ENCODE measurements around the gene MYO7A. TPM values are rescaled to one million over a fixed set of nuclear protein-coding genes. Genes with fewer than 3 reads are reported as not detected.

The MYO7A gene
- total RNA-seq, 3 donors from 2014 or later (not counting 1 experiment from before 2014, with no cell fraction given), result 0.20 to 1.1 (median 0.68) TPM

DNA sequence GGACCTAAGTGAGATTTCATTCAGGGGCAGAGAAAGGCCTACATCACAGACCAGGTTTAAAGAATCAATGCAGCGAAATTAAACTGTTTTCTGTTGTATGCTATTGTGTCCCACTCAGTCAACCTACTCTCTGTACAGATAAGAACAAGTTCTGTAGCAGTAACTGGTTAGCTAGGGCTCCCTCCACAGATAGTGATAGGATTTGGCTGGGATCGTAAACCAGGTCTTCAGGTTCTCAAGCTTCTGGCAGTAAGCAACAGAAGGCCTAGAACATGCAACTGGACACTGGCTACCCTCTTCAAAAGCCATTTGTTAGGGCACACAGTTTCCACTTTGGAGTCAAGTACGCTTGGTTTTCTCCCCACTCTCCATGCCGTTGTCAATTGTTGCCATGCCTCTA is 104.2 kb downstream of the MYO7A start:
- H3K36me3 Mint-ChIP-seq, result no peaks in the 10 kb centered on the region
- peaks cover 2% of the 10 kb centered on the region for H3K27me3 ChIP-seq (ENCODE audit: control insufficient read depth, insufficient read depth, low read length)
- WGBS (ENCODE audit: insufficient coverage), result 96% methylated on average over 4 of the region's 4 CpGs
- DNase-seq, result no peak
- TF ChIP-seq, protein P1, sequence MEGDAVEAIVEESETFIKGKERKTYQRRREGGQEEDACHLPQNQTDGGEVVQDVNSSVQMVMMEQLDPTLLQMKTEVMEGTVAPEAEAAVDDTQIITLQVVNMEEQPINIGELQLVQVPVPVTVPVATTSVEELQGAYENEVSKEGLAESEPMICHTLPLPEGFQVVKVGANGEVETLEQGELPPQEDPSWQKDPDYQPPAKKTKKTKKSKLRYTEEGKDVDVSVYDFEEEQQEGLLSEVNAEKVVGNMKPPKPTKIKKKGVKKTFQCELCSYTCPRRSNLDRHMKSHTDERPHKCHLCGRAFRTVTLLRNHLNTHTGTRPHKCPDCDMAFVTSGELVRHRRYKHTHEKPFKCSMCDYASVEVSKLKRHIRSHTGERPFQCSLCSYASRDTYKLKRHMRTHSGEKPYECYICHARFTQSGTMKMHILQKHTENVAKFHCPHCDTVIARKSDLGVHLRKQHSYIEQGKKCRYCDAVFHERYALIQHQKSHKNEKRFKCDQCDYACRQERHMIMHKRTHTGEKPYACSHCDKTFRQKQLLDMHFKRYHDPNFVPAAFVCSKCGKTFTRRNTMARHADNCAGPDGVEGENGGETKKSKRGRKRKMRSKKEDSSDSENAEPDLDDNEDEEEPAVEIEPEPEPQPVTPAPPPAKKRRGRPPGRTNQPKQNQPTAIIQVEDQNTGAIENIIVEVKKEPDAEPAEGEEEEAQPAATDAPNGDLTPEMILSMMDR (IDR thresholded peaks at IDR 0.05), result no peak
- H3K9me3 ChIP-seq (ENCODE audit: control insufficient read depth, insufficient read depth, low read length), result no peaks in the 10 kb centered on the region
- no peak overlapping the region for H3K4me3 Mint-ChIP-seq
- no peak overlapping the region for H3K27ac Mint-ChIP-seq
- H3K9me3 Mint-ChIP-seq, result no peaks in the 10 kb centered on the region
- H3K4me1 ChIP-seq (ENCODE audit: control insufficient read depth, insufficient read depth, low read length), result no peaks in the 10 kb centered on the region
- H3K27ac ChIP-seq (ENCODE audit: low read length), result no peak overlapping the region
- H3K4me1 Mint-ChIP-seq, result no peaks in the 10 kb centered on the region
- ATAC-seq, result no peak
- no peaks in the 10 kb centered on the region for H3K36me3 ChIP-seq (ENCODE audit: control insufficient read depth, insufficient read depth, low read length)
- H3K27me3 Mint-ChIP-seq (ENCODE audit: low read depth in 2 of 2), result peaks cover 10 to 29% of the 10 kb centered on the region in 2 donors
- intact Hi-C loops (cut with micrococcal nuclease), result no loop called here
- H3K4me3 ChIP-seq (ENCODE audit: low read length), result no peak overlapping the region

DNA sequence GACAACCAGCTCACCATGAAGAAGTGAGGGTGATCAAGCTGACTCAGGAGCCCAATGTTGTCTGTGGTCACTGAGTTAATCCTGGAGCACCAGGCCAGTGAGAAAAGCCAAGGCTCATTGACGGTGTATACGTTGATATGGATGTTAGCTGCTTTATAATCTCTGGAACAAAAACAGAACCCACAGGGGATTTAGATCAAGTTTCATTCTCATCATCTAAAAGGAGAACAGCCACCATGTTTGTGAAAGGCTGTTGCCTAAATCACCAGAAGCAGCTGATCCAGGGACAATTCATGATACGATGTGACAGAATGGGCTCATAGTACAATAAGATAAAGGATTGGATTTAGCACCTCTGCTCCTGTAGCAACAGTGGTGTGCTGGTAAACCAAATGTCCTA is 105.0 kb downstream of the MYO7A start:
- TF ChIP-seq, protein P1 (IDR thresholded peaks at IDR 0.05), result no peak
- H3K4me1 ChIP-seq (ENCODE audit: control insufficient read depth, insufficient read depth, low read length), result no peaks in the 10 kb centered on the region
- intact Hi-C loops (cut with micrococcal nuclease), result no loop called here
- no peaks in the 10 kb centered on the region for H3K9me3 Mint-ChIP-seq
- H3K9me3 ChIP-seq (ENCODE audit: control insufficient read depth, insufficient read depth, low read length), result no peaks in the 10 kb centered on the region
- WGBS (ENCODE audit: insufficient coverage), result 94% methylated on average over 3 of the region's 3 CpGs
- H3K27me3 Mint-ChIP-seq (ENCODE audit: low read depth in 2 of 2), result peaks cover 13 to 35% of the 10 kb centered on the region in 2 donors
- no peaks in the 10 kb centered on the region for H3K36me3 Mint-ChIP-seq
- no peak overlapping the region for H3K4me3 Mint-ChIP-seq
- no peak overlapping the region for H3K27ac ChIP-seq (ENCODE audit: low read length)
- DNase-seq, result no peak
- H3K4me3 ChIP-seq (ENCODE audit: low read length), result no peak overlapping the region
- H3K4me1 Mint-ChIP-seq, result no peaks in the 10 kb centered on the region
- H3K27me3 ChIP-seq (ENCODE audit: control insufficient read depth, insufficient read depth, low read length), result peaks cover 2% of the 10 kb centered on the region
- no peaks in the 10 kb centered on the region for H3K36me3 ChIP-seq (ENCODE audit: control insufficient read depth, insufficient read depth, low read length)
- ATAC-seq, result no peak
- H3K27ac Mint-ChIP-seq, result no peak overlapping the region

DNA sequence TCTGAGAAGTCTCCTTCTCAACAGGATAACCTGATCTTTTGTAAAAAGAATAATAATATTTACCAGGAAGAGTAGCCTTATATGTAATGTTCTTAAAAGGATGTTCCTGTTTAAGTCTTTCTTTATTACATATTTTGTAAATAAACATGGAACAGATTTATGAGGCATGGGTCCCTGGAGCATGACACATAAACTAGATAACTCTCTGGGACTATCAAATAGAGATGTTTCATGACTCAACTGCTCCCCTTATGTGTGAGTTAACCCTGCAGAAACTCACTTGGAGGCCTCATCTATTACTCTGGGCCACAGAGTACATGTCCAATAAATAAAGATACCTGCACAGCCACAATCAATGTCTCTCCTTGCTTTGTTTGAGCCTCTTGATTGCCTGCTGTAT is 108.9 kb downstream of the MYO7A start:
- no peak overlapping the region for H3K27ac Mint-ChIP-seq
- H3K36me3 ChIP-seq (ENCODE audit: control insufficient read depth, insufficient read depth, low read length), result no peaks in the 10 kb centered on the region
- DNase-seq, result no peak
- no peaks in the 10 kb centered on the region for H3K36me3 Mint-ChIP-seq
- H3K4me1 ChIP-seq (ENCODE audit: control insufficient read depth, insufficient read depth, low read length), result no peaks in the 10 kb centered on the region
- no peaks in the 10 kb centered on the region for H3K4me1 Mint-ChIP-seq
- no peaks in the 10 kb centered on the region for H3K9me3 Mint-ChIP-seq
- intact Hi-C loops (cut with micrococcal nuclease), result no loop called here
- H3K4me3 Mint-ChIP-seq, result no peak overlapping the region
- H3K27ac ChIP-seq (ENCODE audit: low read length), result no peak overlapping the region
- peaks cover 2% of the 10 kb centered on the region for H3K27me3 ChIP-seq (ENCODE audit: control insufficient read depth, insufficient read depth, low read length)
- no peak overlapping the region for H3K4me3 ChIP-seq (ENCODE audit: low read length)
- no peak for ATAC-seq
- TF ChIP-seq, protein P1 (IDR thresholded peaks at IDR 0.05), result no peak
- H3K27me3 Mint-ChIP-seq (ENCODE audit: low read depth in 2 of 2), result peaks cover 7 to 35% of the 10 kb centered on the region in 2 donors
- H3K9me3 ChIP-seq (ENCODE audit: control insufficient read depth, insufficient read depth, low read length), result no peaks in the 10 kb centered on the region

DNA sequence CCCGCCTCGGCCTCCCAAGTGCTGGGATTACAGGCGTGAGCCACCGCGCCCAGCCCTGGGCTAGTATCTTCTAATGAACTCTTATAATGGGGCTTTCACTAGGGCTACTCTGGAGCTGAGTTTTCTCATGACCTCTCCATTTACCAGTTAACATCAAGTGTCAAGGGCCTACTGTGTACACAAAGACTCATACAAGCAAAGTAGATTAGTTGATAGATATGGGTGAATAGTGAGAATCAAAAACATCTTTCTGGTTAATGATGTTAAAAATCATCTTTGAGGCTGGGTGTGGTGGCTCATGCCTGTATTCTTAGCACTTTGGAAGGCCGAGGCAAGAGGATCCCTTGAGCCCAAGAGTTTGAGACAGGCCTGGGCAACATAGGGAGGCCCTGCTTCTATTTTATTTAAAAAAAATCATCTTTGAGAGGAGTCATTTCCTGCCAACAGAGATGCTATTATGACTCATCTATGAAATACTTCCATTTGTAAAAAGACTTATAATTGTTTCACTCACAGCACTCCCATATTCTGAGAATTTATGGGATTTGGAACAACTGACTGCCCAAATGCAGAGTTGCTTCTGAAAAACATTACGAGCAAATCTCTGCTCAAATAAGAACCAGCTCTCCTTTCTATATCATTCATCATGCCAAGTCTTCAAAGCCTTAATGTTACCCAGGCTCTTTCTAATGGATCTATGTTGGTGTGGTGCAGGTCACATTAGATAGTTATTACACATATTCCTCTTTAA is 116.4 kb downstream of the MYO7A start:
- H3K4me3 ChIP-seq (ENCODE audit: low read length), result no peak overlapping the region
- Mint-ChIP-seq H3K4me3 (no peak overlapping the region), H3K9me3 (no peaks in the 10 kb centered on the region), H3K27ac (no peak overlapping the region), H3K36me3 (no peaks in the 10 kb centered on the region), H3K27me3 (ENCODE audit: low read depth in 2 of 2) (peaks cover 0 to under 1% of the 10 kb centered on the region in 2 donors), H3K4me1 (no peaks in the 10 kb centered on the region)
- no peak overlapping the region for H3K27ac ChIP-seq (ENCODE audit: low read length)
- no peaks in the 10 kb centered on the region for H3K36me3 ChIP-seq (ENCODE audit: control insufficient read depth, insufficient read depth, low read length)
- DNase-seq (no peak), ATAC-seq (no peak)
- H3K9me3 ChIP-seq (ENCODE audit: control insufficient read depth, insufficient read depth, low read length), result no peaks in the 10 kb centered on the region
- intact Hi-C loops (cut with micrococcal nuclease), result no loop called here
- TF ChIP-seq, protein P1 (IDR thresholded peaks at IDR 0.05), result no peak
- 98% methylated on average over 7 of the region's 7 CpGs for WGBS (ENCODE audit: insufficient coverage)
- no peaks in the 10 kb centered on the region for H3K27me3 ChIP-seq (ENCODE audit: control insufficient read depth, insufficient read depth, low read length)
- no peaks in the 10 kb centered on the region for H3K4me1 ChIP-seq (ENCODE audit: control insufficient read depth, insufficient read depth, low read length)
